Fibroblast of lung (primary cell): ENCODE data around the gene ANKRD53. TPM values are rescaled to one million over a fixed set of nuclear protein-coding genes. Genes with fewer than 3 reads are reported as not detected.
"Not testable (repeated sequence)": the region's sequence is repeated elsewhere in the genome, so short reads cannot be mapped to it uniquely, and the experiment has no call there.

ENCODE experiments used
- DNase-seq, 2 donors: peaks; one replicate each; pipeline versions ENCODE4 v3.0.0 to v3.0.0-alpha.2; 2010; ENCODE audit warnings: low read depth in 2 of 2
- H2AFZ ChIP-seq: 2 replicates; pipeline ENCODE4 v1.5.1; 2012; ENCODE audit warnings: low read length, control low read depth, inconsistent platforms
- H3K27ac ChIP-seq: 2 replicates; pipeline ENCODE4 v1.5.1; 2011; ENCODE audit warnings: low read length, control low read depth; ENCODE audit not compliant: insufficient read depth
- H3K27me3 ChIP-seq: 2 replicates; pipeline ENCODE4 v1.5.1; 2011; ENCODE audit warnings: mild to moderate bottlenecking, low read length; ENCODE audit not compliant: control insufficient read depth, insufficient read depth
- H3K36me3 ChIP-seq: 2 replicates; pipeline ENCODE4 v1.5.1; 2011; ENCODE audit warnings: low read length; ENCODE audit not compliant: control insufficient read depth, insufficient read depth
- H3K4me1 ChIP-seq: 2 replicates; pipeline ENCODE4 v1.5.1; 2011; ENCODE audit warnings: low read length; ENCODE audit not compliant: control insufficient read depth, insufficient read depth; ENCODE audit errors: extremely low read depth
- H3K4me2 ChIP-seq: 2 replicates; pipeline ENCODE4 v1.5.1; 2011; ENCODE audit warnings: low read length, control low read depth; ENCODE audit not compliant: insufficient read depth; ENCODE audit errors: extremely low read depth
- H3K4me3 ChIP-seq, 4 experiments: fragments of 200-600 bp in 1 of 4; sonication (generic) in 1 of 4; replicated peaks in 1 of 4; 2 replicates each; pipeline ENCODE4 v1.5.1; 2011 to 2016; ENCODE audit warnings: low read length in 4 of 4, low read depth in 3 of 4, mild to moderate bottlenecking in 3 of 4, control low read depth in 2 of 4, inconsistent platforms in 1 of 4, mixed read lengths in 1 of 4; ENCODE audit not compliant: insufficient read depth in 1 of 4; ENCODE audit errors: control extremely low read depth in 1 of 4
- H3K79me2 ChIP-seq: 2 replicates; pipeline ENCODE4 v1.5.1; 2012; ENCODE audit warnings: mild to moderate bottlenecking, low read length, inconsistent platforms; ENCODE audit not compliant: control insufficient read depth, insufficient read depth
- H3K9ac ChIP-seq: 2 replicates; pipeline ENCODE4 v1.5.1; 2011; ENCODE audit warnings: mild to moderate bottlenecking, low read length, control low read depth; ENCODE audit not compliant: insufficient read depth
- H3K9me3 ChIP-seq: 2 replicates; pipeline ENCODE4 v1.5.1; 2012; ENCODE audit warnings: low read depth, low read length; ENCODE audit not compliant: control insufficient read depth, insufficient read depth
- H4K20me1 ChIP-seq: 2 replicates; pipeline ENCODE4 v1.5.1; 2011; ENCODE audit warnings: low read length; ENCODE audit not compliant: control insufficient read depth, insufficient read depth; ENCODE audit errors: extremely low read depth
- EZH2 ChIP-seq: IDR thresholded peaks from 2 replicates; pipeline ENCODE4 v1.5.1; 2012; ENCODE audit warnings: low read length, control low read depth, mild to moderate bottlenecking; ENCODE audit errors: missing control alignments
- polyA plus RNA-seq, 2 donors: library from polyadenylated mRNA; depleted of rRNA in 1 of 2; stranded (reverse) in 1 of 2; unstranded in 1 of 2; fragments of >200 nt; gene quantifications; 2 replicates each; pipeline ENCODE4 v1.2.1, GENCODE V29; 2011 to 2012; ENCODE audit warnings: missing spikeins in 1 of 2
- total RNA-seq: library from RNA; depleted of rRNA; stranded (reverse); fragments of >200 nt; gene quantifications from 2 replicates; pipeline ENCODE4 v1.2.1, GENCODE V29; 2014
- TF ChIP-seq, protein P1 (sequence below), 2 donors: IDR thresholded peaks in 1 of 2; conservative IDR thresholded peaks in 1 of 2; 1 replicate in 1 of 2; 2 replicates in 1 of 2; pipeline ENCODE4 v1.5.1; 2011 to 2012; ENCODE audit warnings: low read length in 2 of 2, control low read depth in 1 of 2, inconsistent platforms in 1 of 2, low read depth in 1 of 2, mild to moderate bottlenecking in 1 of 2

Gene ANKRD53
- total and polyA plus RNA-seq, 2 donors (not counting 1 experiment from before 2014, with no cell fraction given): 0.58 to 1.3 TPM

DNA sequence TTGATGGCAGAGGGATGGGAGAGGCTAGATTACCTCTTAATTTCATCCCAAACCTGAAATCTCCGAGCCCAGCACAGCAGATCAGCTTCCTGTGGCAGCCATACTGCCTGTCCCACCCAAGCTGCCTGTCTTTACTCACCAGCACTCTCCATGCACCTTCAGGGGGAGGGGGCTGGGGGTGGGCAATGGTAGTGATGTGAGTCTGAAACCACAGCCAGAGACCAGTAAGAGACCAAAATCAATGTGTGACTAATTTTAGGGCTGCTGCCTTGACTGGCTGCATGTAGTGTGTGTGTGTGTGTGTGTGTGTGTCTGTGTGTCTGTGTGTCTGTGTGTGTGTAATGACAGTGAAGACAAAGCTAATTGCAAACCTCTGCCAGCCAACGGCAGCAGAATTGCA lies 27.9 kb downstream of the ANKRD53 start:
- Histone ChIP-seq H4K20me1 (no peaks in the 10 kb centered on the region), H3K27ac (no peak overlapping the region), H2AFZ (no peak overlapping the region), H3K9ac (no peak overlapping the region), H3K4me1 (no peaks in the 10 kb centered on the region), H3K4me2 (no peak overlapping the region), H3K27me3 (no peaks in the 10 kb centered on the region), H3K79me2 (no peaks in the 10 kb centered on the region), H3K36me3 (no peaks in the 10 kb centered on the region), H3K4me3 (no peak overlapping the region), H3K9me3 (no peaks in the 10 kb centered on the region)
- TF ChIP-seq, protein P1, sequence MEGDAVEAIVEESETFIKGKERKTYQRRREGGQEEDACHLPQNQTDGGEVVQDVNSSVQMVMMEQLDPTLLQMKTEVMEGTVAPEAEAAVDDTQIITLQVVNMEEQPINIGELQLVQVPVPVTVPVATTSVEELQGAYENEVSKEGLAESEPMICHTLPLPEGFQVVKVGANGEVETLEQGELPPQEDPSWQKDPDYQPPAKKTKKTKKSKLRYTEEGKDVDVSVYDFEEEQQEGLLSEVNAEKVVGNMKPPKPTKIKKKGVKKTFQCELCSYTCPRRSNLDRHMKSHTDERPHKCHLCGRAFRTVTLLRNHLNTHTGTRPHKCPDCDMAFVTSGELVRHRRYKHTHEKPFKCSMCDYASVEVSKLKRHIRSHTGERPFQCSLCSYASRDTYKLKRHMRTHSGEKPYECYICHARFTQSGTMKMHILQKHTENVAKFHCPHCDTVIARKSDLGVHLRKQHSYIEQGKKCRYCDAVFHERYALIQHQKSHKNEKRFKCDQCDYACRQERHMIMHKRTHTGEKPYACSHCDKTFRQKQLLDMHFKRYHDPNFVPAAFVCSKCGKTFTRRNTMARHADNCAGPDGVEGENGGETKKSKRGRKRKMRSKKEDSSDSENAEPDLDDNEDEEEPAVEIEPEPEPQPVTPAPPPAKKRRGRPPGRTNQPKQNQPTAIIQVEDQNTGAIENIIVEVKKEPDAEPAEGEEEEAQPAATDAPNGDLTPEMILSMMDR (conservative IDR thresholded peaks at IDR 0.05 in 1 of 2, IDR thresholded peaks at IDR 0.05 in 1 of 2; ENCODE audit: low read depth in 1 of 2, low read length in 2 of 2): no peak
- TF ChIP-seq EZH2: no peak
- no peak for DNase-seq

DNA sequence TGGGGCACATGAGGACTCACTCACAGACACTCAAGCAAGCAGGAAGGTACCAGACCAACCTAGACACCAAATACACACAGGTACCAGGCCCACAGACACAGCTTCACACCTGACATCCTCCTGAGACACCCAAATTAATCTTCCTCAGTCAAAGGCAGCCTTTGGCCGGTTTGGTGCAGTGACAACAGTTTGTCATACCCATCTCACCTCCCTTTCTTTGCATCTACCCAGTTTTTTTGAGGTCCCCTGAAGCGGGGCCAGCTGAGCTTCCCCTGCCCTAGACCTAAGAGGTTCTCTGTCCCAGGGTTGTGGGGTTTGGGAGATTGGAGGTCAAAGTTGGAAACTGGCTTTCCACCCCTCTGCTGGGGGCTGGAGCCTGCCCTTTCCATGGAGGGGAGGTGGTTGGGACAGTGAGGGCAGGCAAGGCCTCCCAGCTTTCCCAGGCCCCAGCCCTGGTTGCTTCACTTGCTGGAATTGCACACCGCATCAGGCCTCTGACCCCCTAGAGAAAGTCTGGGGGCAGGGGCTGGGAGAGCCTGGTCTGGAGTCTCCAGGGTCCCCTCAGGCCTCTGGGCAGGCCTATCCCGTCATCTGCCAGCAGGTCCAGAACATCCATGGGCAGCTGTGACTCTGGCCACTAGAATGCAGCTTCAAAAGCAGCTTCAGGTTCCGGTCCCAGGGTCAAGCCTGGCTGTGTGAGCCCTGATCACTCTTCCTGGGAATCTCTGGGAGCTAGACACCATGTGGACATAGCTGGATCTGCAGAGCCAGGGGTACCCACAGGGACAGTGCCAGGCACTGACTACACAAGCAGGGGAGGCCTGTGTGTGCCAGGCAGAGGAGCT lies 28.7 kb downstream of the ANKRD53 start:
- no peaks in the 10 kb centered on the region for H4K20me1 ChIP-seq
- H3K27me3 ChIP-seq: no peaks in the 10 kb centered on the region
- H3K79me2 ChIP-seq: no peaks in the 10 kb centered on the region
- H2AFZ ChIP-seq: no peak overlapping the region
- H3K4me3 ChIP-seq: no peak overlapping the region
- H3K4me2 ChIP-seq: no peak overlapping the region
- H3K36me3 ChIP-seq: no peaks in the 10 kb centered on the region
- H3K9me3 ChIP-seq: no peaks in the 10 kb centered on the region
- TF ChIP-seq, protein P1 (conservative IDR thresholded peaks at IDR 0.05 in 1 of 2, IDR thresholded peaks at IDR 0.05 in 1 of 2; ENCODE audit: low read depth in 1 of 2, low read length in 2 of 2): no peak
- TF ChIP-seq EZH2: no peak
- DNase-seq: no peak
- H3K9ac ChIP-seq: no peak overlapping the region
- H3K4me1 ChIP-seq: no peaks in the 10 kb centered on the region
- H3K27ac ChIP-seq: no peak overlapping the region

DNA sequence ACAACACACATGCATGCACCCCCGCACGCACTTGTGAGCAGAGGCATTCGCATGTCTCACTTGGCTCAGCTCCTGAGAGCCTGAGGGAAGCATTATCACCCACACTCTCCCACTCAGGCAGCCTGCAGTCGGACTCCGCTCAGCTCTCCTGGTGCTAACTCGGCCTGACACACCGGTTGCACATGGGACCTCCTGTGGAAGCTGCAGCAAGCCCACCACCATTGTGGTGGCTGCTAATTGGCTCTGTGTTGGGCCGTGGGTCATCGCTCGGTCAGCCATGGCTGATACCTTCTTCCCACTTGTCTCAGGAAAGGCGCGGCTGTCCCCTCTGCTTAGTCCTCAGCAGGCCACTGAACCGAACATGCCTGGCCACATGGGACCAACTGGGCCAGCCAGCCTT lies 29.9 kb downstream of the ANKRD53 start:
- no peaks in the 10 kb centered on the region for H3K27me3 ChIP-seq
- no peak overlapping the region for H2AFZ ChIP-seq
- H3K36me3 ChIP-seq: no peaks in the 10 kb centered on the region
- TF ChIP-seq EZH2: no peak
- TF ChIP-seq, protein P1 (conservative IDR thresholded peaks at IDR 0.05 in 1 of 2, IDR thresholded peaks at IDR 0.05 in 1 of 2; ENCODE audit: low read depth in 1 of 2, low read length in 2 of 2): no peak
- H3K4me3 ChIP-seq: no peak overlapping the region
- no peaks in the 10 kb centered on the region for H3K79me2 ChIP-seq
- H3K9ac ChIP-seq: no peak overlapping the region
- H3K4me1 ChIP-seq: no peaks in the 10 kb centered on the region
- H3K4me2 ChIP-seq: no peak overlapping the region
- no peaks in the 10 kb centered on the region for H4K20me1 ChIP-seq
- H3K27ac ChIP-seq: no peak overlapping the region
- DNase-seq: no peak
- no peaks in the 10 kb centered on the region for H3K9me3 ChIP-seq

DNA sequence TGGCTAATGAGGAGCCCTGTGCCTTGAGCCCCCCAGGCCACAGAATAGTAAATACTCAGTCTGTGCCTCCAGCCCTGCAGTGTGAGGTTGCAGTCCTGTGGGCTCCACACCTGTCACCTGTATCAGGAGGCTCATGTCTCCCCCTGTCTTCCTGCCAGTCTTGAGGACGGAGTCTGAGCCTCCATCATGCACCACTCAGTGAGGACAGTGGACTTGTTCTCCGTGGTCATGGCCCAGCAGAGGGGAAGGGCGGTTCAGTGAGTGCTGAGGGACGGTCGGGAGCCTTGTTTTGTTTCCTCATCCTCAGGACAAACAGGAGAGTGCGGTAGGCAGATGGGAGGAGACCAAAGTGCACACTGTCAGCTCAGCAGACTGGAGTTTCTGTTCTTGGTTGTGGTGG lies 33.4 kb downstream of the ANKRD53 start:
- not testable (repeated sequence) for H2AFZ ChIP-seq, DNase-seq

More for the DNA sequence above, 33.4 kb downstream of the ANKRD53 start:
- not testable (repeated sequence) for H3K27me3 ChIP-seq, H3K79me2 ChIP-seq, H4K20me1 ChIP-seq, H3K36me3 ChIP-seq, H3K27ac ChIP-seq, H3K9ac ChIP-seq, H3K9me3 ChIP-seq, H3K4me3 ChIP-seq, H3K4me2 ChIP-seq, H3K4me1 ChIP-seq
